IgD-negative memory B cell (primary cell): Measurements from ENCODE around the gene GLI3. TPM values are rescaled to one million over a fixed set of nuclear protein-coding genes. Genes with fewer than 3 reads are reported as not detected.

ENCODE experiments used
- H3K27ac Mint-ChIP-seq, 3 donors: one replicate each; pipeline ENCODE4 v1.8.0; 2020 to 2022; ENCODE audit warnings: mild to moderate bottlenecking in 3 of 3, mixed read lengths in 3 of 3, moderate library complexity in 1 of 3
- H3K27me3 Mint-ChIP-seq: one replicate; pipeline ENCODE4 v1.8.0; 2021; ENCODE audit warnings: mixed read lengths
- H3K36me3 Mint-ChIP-seq: one replicate; pipeline ENCODE4 v1.8.0; 2020; ENCODE audit warnings: mild to moderate bottlenecking, mixed read lengths
- H3K4me1 Mint-ChIP-seq, 3 donors: one replicate each; pipeline ENCODE4 v1.8.0; 2020 to 2022; ENCODE audit warnings: mixed read lengths in 3 of 3, mild to moderate bottlenecking in 1 of 3
- H3K4me3 Mint-ChIP-seq, 4 donors: one replicate each; pipeline ENCODE4 v1.8.0; 2020 to 2022; ENCODE audit warnings: mild to moderate bottlenecking in 4 of 4, mixed read lengths in 4 of 4, moderate library complexity in 3 of 4
- H3K9me3 Mint-ChIP-seq, 3 donors: one replicate each; pipeline ENCODE4 v1.8.0; 2020 to 2021; ENCODE audit warnings: mixed read lengths in 3 of 3, mild to moderate bottlenecking in 1 of 3
- polyA plus RNA-seq: library from polyadenylated mRNA; unstranded; fragments of 300-500 nt; fragmentation: Illumina TruSeq; gene quantifications from one replicate; pipeline ENCODE4 v1.2.3, GENCODE V29; 2021

Gene GLI3
- polyA plus RNA-seq, 1 donor from 2014 or later = not detected

DNA sequence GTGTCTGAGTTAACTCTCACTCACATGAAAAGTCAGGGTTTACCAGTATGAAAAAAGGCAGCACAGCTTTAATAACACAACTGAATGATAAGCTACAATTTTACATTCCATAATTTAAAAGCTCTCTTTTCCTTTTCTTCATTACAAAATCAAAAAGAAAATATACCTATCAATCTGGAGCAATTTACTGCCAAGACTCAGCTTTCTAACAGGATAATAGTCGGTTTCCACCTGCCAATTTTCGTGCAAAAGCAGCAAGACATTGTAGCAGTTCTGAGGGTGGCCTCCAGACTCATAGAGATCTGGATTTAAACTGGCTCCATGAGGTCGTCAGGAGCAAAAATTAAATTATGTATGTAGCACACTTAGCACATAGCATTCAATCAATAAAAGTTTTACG lies 191.0 kb downstream of the GLI3 start:
- H3K4me3 Mint-ChIP-seq = no peak overlapping the region
- H3K27me3 Mint-ChIP-seq = peaks cover 9% of the 10 kb centered on the region
- H3K36me3 Mint-ChIP-seq = no peaks in the 10 kb centered on the region
- H3K9me3 Mint-ChIP-seq = no peaks in the 10 kb centered on the region
- H3K4me1 Mint-ChIP-seq = no peaks in the 10 kb centered on the region
- no peak overlapping the region for H3K27ac Mint-ChIP-seq

DNA sequence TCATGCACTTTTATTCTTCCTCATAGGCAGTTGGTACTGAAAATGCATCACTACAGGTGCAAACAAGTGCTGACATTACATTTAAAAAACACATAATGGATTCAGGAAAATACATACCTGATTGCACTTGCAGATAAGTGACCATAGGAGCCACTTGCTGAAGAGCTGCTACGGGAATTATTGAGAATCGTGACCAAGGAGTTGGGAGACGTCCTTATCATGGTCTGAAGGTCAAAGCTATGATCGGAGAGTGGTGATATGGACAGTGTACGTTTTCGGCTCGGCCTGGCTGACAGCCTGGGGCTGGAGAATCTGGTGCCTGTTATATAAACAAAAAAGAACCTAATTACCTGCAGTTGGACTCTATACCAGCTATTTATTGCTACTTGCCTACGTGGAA lies 197.1 kb downstream of the GLI3 start:
- no peaks in the 10 kb centered on the region for H3K9me3 Mint-ChIP-seq
- no peak overlapping the region for H3K4me3 Mint-ChIP-seq
- no peak overlapping the region for H3K27ac Mint-ChIP-seq
- no peaks in the 10 kb centered on the region for H3K36me3 Mint-ChIP-seq
- no peaks in the 10 kb centered on the region for H3K4me1 Mint-ChIP-seq
- peaks cover under 1% of the 10 kb centered on the region for H3K27me3 Mint-ChIP-seq

DNA sequence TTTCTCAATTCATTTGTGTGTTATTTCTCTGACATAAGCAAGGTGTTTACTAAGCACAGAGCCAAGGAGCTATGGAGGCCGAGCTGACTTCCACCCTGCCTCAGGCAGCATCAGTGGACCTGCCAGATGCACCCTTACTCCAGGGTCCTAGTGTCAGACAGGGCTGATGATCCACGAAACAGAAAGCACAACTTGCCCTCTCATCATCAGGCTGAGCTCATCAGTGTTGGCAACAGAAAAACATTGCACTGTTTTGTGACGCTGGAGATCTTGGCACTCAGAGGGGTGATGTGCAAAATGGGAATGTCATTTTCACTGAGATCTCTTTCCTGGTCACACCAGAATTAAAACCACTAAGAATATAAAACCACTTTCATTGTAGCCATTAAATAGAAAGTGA lies 201.8 kb downstream of the GLI3 start:
- no peaks in the 10 kb centered on the region for H3K4me1 Mint-ChIP-seq

DNA sequence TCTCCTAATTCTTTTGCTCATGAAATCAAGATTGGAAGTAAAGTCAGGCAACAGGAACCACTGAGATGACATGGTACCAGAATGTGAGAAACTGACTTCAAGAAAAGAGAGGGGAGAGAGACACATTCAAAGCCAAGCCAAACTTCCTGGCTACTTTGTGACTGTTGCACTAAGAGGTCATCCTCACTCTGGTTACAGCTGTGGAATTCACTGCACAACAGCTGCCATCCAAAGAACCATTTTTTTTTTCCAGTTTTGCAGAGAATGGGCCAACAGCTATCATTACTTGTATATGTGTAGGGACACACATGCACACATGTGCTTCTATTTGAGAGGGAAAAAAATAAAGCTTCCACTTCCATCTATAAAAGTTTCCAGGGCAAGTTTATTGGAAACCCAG lies 203.5 kb downstream of the GLI3 start:
- Mint-ChIP-seq H3K27ac (no peak overlapping the region), H3K4me1 (peaks cover 0 to 1% (median 0%) of the 10 kb centered on the region in 3 donors), H3K9me3 (no peaks in the 10 kb centered on the region), H3K36me3 (no peaks in the 10 kb centered on the region), H3K4me3 (no peak overlapping the region), H3K27me3 (peaks cover 3% of the 10 kb centered on the region)

More for the DNA sequence above, 201.8 kb downstream of the GLI3 start:
- peak overlapping the region in 1 of 4 donors; percentile 23 for H3K4me3 Mint-ChIP-seq
- H3K9me3 Mint-ChIP-seq = no peaks in the 10 kb centered on the region
- H3K27me3 Mint-ChIP-seq = peaks cover under 1% of the 10 kb centered on the region
- no peaks in the 10 kb centered on the region for H3K36me3 Mint-ChIP-seq
- H3K27ac Mint-ChIP-seq = no peak overlapping the region

DNA sequence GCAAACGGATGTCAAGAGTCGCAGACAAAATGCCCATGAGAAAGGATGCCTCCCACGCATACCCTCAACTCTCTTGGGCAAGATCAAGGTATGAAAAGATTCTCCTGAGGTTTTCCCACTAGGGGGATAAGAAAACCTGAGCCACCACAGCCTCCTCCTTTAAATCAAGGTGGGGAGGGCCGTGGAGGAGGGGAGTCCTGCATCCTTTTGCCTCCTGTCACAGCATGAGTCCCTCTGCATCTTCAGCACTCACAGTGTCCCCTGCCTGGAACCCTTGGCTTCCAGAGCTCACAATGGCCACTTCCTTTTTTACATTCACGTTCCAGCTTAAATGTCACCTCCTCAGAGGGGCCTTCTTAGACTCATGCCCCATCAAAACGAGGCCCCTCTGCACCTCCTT lies 207.6 kb downstream of the GLI3 start:
- peaks cover 0 to 2% (median 0%) of the 10 kb centered on the region in 3 donors for H3K4me1 Mint-ChIP-seq
- H3K9me3 Mint-ChIP-seq = peaks cover 0 to 1% (median 0%) of the 10 kb centered on the region in 3 donors
- H3K36me3 Mint-ChIP-seq = no peaks in the 10 kb centered on the region
- H3K27me3 Mint-ChIP-seq = peaks cover 3% of the 10 kb centered on the region
- no peak overlapping the region for H3K4me3 Mint-ChIP-seq
- H3K27ac Mint-ChIP-seq = no peak overlapping the region

DNA sequence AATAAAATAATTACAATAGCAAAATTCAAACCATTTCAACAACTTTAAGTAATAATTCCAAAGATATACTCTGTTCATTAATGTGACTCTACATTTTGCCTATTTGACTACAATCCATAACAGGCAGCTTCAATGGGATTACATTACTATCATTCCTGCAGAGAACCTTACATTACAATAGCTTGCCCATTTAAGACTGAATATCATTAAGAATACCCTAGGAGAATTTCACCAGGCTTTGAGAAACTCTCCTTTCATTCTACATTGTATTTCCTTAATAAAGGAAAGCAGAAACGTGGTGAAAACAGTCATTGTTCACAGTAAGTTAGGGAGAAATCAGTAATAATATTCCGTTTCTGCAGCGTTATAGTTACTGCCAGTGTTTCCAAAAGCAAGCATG lies 209.5 kb downstream of the GLI3 start:
- no peak overlapping the region for H3K27ac Mint-ChIP-seq
- no peaks in the 10 kb centered on the region for H3K36me3 Mint-ChIP-seq
- H3K4me3 Mint-ChIP-seq = no peak overlapping the region
- peaks cover 0 to 1% (median 0%) of the 10 kb centered on the region in 3 donors for H3K9me3 Mint-ChIP-seq
- peaks cover 3% of the 10 kb centered on the region for H3K27me3 Mint-ChIP-seq
- H3K4me1 Mint-ChIP-seq = peaks cover 0 to 2% (median 0%) of the 10 kb centered on the region in 3 donors

DNA sequence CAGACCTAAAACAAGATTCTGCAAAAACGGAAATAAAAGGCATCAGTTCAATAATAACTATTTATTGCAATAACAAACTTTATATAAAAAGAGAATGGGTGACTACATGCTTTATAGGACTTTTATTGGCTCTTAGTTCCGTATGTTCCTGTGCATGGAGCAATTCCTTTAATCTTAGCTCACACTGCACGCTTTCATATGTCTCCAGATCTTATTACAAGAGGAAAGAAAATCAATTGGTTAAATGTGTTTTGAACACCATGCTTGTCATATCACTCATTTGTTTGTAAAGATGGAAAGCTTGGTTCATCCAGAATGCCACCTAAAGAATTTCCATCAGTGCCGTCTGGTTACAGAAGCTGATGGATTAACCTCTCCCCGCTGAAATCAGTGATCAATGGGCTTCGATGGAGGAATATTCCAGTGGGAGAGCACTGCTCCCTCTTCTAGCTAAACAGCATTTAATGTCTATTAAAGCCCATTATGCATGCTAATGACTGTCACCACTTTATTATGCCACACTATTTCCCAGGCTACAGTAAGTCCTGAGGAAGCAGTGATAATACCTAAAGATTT lies 210.3 kb downstream of the GLI3 start:
- Mint-ChIP-seq H3K36me3 (no peaks in the 10 kb centered on the region), H3K27ac (no peak overlapping the region), H3K4me3 (no peak overlapping the region), H3K27me3 (peaks cover 3% of the 10 kb centered on the region), H3K9me3 (peaks cover 0 to 1% (median 0%) of the 10 kb centered on the region in 3 donors), H3K4me1 (peaks cover 0 to 2% (median 0%) of the 10 kb centered on the region in 3 donors)

DNA sequence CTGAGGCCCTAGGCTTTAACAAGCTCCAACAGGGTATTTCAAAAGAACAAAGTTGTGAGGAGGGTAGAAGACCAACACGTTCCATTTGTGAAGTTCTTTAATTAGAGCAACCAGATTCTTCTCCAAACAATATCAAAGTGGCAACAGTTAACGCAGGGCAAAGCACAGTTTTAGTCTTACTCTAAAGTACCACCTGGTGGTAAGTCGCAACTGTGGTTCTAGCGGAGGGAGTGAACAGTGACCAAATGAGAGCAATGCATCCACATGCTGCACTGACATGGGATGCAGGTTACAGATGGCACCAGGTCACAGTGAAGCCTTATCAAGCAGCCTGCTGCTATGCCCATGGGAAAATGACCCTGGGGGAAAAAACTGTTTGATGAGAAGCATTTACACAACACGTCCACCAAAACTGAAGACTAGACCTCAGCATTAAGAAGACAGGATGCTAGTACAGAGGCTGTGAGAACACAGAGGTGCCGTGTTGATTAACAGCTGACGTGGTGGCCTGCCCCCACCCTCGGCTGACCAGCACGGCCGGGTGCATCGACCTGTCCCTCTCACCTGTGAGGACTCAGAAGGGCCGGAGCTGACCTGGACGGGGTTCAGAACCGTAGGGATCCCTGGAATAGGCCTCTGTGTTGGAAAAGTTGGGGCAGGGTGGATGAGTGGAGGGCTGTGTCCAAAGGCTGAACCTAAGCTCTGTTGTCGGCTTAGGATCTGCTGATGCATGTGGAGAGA lies 211.2 kb downstream of the GLI3 start:
- Mint-ChIP-seq H3K4me1 (peaks cover 0 to 2% (median 0%) of the 10 kb centered on the region in 3 donors), H3K27ac (no peak overlapping the region), H3K27me3 (peaks cover 3% of the 10 kb centered on the region), H3K9me3 (peaks cover 0 to 1% (median 0%) of the 10 kb centered on the region in 3 donors), H3K36me3 (no peaks in the 10 kb centered on the region), H3K4me3 (no peak overlapping the region)

DNA sequence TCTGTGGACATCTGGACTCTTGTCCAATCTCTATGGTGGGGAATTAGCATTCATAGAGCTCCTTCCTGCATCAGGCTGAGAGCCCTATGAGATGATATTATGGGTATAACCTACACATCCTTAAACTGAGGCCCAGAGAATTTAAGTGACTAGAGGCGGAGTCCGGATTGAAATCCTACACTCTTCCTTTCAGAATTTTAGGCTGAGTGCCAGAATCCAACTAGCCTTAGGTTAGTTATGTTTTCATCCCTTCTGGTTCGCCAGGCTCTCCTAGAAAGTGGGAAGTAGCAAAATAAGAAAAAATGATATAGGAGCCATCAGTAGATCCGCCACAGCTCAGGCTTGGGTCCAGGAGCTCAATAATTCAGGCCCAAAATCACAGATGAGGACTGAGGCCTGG lies 212.5 kb downstream of the GLI3 start:
- Mint-ChIP-seq H3K9me3 (peaks cover 0 to 1% (median 0%) of the 10 kb centered on the region in 3 donors), H3K4me1 (peaks cover 0 to 2% (median 0%) of the 10 kb centered on the region in 3 donors), H3K4me3 (no peak overlapping the region), H3K27me3 (peaks cover 2% of the 10 kb centered on the region), H3K36me3 (no peaks in the 10 kb centered on the region), H3K27ac (no peak overlapping the region)

DNA sequence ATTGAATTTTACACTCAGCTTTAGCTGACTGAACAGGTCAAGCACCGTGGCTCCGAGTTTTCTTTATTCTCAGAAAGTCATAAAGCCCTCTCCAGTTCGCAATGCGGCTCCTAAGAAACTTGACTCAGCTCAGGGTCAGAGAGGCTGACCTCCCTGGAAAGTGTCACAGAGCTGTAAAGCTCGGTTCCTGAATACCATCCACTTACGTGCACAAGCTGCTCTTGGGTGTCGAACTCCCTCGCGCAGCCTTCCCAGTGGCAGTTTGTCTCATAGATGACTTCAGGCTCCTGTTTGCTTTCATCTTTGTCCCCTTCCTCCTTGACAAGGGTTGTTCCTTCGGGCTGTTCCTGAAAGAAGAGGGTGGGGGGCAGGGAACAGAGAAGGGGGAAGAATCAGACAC lies 213.7 kb downstream of the GLI3 start:
- peaks cover 3% of the 10 kb centered on the region for H3K27me3 Mint-ChIP-seq
- no peaks in the 10 kb centered on the region for H3K36me3 Mint-ChIP-seq
- no peak overlapping the region for H3K4me3 Mint-ChIP-seq
- peaks cover 0 to 1% (median 0%) of the 10 kb centered on the region in 3 donors for H3K9me3 Mint-ChIP-seq
- peaks cover 0 to 6% (median 2%) of the 10 kb centered on the region in 3 donors for H3K4me1 Mint-ChIP-seq
- H3K27ac Mint-ChIP-seq = no peak overlapping the region

DNA sequence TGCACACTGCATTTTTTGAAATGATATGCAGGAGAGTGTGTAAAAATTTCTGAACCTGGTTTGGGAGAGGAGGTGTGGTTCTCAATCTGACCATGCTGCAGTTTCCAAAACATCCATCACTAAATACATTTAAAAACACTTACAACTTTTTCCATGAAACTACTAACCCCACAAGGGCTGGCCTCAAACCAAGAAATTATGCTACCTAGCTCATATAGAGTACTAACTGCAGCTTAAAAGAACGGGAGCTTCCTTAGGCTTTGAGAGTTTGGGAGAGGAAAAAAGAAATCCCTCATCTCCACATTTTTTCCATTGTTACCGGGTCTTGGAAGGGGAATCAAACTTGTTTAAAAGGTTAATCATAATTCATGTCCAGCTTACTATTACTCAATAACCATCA lies 214.2 kb downstream of the GLI3 start:
- Mint-ChIP-seq H3K9me3 (peaks cover 0 to 1% (median 0%) of the 10 kb centered on the region in 3 donors), H3K27me3 (peaks cover 5% of the 10 kb centered on the region), H3K27ac (no peak overlapping the region), H3K4me1 (peaks cover 0 to 8% (median 7%) of the 10 kb centered on the region in 3 donors), H3K36me3 (no peaks in the 10 kb centered on the region), H3K4me3 (no peak overlapping the region)

DNA sequence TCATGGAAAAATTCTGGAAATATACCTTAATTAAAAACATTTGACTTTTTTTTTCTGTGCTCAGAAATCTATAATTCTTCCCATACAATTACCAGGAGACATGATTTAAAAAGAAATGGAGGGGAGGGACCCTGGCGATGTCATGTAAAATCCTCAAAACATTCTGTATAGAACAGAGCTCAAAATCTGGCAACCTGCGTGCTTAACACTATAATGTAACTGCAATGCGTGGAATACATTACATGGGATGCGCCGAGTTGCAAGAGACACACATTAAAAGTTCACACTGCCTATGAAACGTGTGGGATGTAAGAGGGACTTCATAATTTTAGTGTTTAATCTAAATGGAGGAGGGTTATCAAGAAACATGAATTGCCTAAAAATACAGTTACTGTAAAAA lies 215.0 kb downstream of the GLI3 start:
- H3K4me1 Mint-ChIP-seq = peaks cover 5 to 14% (median 14%) of the 10 kb centered on the region in 3 donors
- no peak overlapping the region for H3K4me3 Mint-ChIP-seq
- no peaks in the 10 kb centered on the region for H3K36me3 Mint-ChIP-seq
- peaks cover 9% of the 10 kb centered on the region for H3K27me3 Mint-ChIP-seq
- H3K27ac Mint-ChIP-seq = no peak overlapping the region
- peaks cover 0 to 1% (median 0%) of the 10 kb centered on the region in 3 donors for H3K9me3 Mint-ChIP-seq

DNA sequence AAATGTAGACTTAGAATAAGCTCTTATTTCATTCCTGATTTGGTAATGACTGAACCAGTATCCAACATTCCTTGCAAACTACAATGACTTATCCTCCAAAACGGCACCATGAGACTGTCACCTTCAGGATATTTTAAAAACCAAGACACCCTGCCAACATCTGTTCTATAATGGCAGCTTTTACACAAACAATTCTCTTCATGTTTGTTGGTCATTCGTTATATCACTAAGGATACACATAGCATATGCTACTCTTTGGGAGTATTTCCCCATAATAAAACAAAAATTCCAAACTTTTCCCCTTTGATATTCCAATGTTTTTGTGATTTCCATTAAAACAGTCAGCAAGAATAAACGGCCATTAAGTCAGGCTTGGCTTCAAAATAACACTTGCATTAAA lies 215.4 kb downstream of the GLI3 start:
- Mint-ChIP-seq H3K36me3 (peaks cover under 1% of the 10 kb centered on the region), H3K4me3 (no peak overlapping the region), H3K4me1 (peaks cover 5 to 16% (median 15%) of the 10 kb centered on the region in 3 donors), H3K27me3 (peaks cover 13% of the 10 kb centered on the region), H3K27ac (peak overlapping the region in 1 of 3 donors; percentile 54), H3K9me3 (peaks cover 0 to 2% (median 2%) of the 10 kb centered on the region in 3 donors)

DNA sequence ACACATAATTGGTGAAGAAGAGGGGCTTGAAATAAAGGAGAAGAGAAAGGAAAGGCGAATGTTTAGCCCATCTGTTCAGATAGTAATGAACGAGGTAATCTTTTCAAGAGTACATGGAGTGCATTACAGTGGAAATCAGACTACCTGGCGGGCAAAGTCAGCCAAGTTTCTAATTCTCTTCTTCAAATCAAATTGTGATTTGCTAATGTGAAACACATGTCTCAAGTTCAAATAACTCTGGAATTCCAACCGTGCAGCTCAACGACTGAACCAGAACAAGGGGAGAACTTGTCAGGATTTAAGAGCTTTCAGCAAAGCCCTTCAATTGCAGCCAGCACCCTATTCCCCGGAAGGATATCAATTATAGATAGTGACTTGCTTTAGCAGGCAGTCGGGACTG lies 216.9 kb downstream of the GLI3 start:
- Mint-ChIP-seq H3K4me3 (no peak overlapping the region), H3K27ac (no peak overlapping the region), H3K9me3 (peaks cover 2 to 5% (median 4%) of the 10 kb centered on the region in 3 donors), H3K36me3 (peaks cover 2% of the 10 kb centered on the region), H3K27me3 (peaks cover 13% of the 10 kb centered on the region), H3K4me1 (peaks cover 5 to 16% (median 15%) of the 10 kb centered on the region in 3 donors)

DNA sequence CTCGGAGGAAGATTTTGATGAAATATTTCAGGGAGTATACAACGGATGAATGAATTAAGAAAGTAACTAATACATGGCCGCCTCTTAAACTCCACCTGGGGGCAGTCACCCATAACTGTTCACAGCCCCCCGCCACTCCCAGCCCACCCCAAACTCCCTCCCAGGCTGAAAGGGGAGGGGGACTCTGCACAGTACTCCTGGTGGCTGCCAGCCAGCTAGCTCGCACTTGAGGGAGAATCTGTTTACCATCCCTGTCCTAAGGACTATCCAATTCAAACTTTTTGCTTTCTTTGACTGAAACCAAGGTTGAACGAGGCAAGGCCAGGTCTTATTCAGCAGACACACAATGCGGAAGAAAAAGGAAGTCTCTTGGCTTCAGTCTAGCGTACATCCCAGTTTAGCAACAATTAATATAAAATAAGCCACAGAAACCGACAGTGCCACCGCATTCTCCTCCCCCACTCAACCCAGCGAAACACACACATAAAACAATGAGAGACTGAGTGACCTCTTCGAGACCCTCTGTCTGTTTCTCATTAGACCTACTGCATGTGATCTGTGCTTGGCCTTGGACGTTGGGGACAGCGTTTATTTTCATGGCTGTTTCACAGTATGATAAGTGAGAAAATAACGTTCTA lies 219.5 kb downstream of the GLI3 start:
- Mint-ChIP-seq H3K4me1 (peaks cover 6 to 16% (median 15%) of the 10 kb centered on the region in 3 donors), H3K36me3 (peaks cover 8% of the 10 kb centered on the region), H3K4me3 (peak overlapping the region in 2 of 4 donors; percentile 41 to 74)

More for the DNA sequence above, 219.5 kb downstream of the GLI3 start:
- peaks cover 13% of the 10 kb centered on the region for H3K27me3 Mint-ChIP-seq
- H3K27ac Mint-ChIP-seq = no peak overlapping the region
- H3K9me3 Mint-ChIP-seq = peaks cover 7 to 16% (median 11%) of the 10 kb centered on the region in 3 donors
